ENCODE measurements around the gene CPED1.

The CPED1 gene

DNA sequence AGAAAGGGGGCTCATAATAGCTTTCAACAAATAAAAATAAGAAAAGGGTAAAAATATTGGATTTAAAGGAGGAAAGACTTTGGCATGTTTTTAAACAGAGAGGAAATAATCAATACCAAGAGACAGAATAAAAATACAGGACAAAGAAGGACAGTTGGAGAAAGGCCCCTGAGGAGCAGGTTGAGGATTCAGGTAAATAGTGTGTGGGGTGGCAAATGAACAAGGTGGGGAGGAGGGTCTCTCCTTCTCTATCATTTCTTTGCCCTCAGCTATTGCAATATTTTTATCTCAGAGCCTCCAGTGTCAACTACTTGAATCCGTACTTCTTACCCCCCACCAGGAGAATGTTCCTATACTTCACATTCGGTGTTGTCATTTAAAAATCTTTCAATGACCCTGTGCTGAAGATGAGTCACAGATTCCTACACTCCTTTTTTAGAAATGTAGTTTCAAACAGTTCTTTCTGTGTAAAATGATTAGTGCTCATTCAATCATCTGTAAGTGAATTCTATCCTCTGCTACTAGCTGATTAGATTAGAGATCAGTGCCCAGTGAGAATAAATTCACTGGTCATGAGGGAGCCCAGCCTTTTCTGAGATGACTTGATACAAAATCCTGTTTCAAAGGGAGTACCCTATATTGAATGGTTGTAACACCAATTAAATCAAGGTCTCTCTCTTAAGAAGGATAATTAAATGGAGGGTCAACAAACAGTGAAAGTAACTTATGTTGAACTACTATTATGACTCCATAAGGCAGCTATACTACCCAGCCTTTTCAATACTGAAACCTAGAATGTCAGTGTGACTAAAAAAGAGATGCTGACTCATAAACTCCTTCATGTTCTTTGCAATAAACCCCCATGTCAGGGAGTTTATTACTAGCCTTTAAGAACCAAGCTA is 289.9 kb downstream of the CPED1 start:
- no peak overlapping the region for H3K27ac ChIP-seq
- no peak for TF ChIP-seq CTCF (conservative IDR thresholded peaks at IDR 0.05)

- no peak overlapping the region for H3K27ac ChIP-seq
- no peak for TF ChIP-seq CTCF (conservative IDR thresholded peaks at IDR 0.05)
These were observed 290.6 kb downstream of the CPED1 start for GRCh38 chr7:121279060-121279620.

DNA sequence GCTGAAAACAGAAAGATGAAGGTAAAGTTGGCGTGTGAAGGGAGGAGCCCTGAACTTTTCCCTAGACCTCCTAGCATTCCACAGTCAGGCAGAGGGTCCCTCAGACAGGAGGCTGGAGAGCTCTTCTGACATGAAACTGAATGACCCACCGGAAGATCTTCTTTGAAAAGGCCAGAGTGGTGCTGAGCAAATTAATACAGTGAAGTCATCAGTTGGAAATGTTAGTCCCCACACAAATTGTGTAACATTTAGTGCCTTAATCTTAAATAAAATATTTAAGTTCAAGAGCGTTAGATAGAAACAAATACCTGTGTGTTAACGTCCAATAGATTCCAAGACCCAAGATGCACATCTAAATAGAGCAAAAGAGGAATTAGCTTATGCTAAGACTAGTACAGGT is 291.3 kb downstream of the CPED1 start:
- H3K27ac ChIP-seq: no peak overlapping the region
- no peak for TF ChIP-seq CTCF (conservative IDR thresholded peaks at IDR 0.05)

DNA sequence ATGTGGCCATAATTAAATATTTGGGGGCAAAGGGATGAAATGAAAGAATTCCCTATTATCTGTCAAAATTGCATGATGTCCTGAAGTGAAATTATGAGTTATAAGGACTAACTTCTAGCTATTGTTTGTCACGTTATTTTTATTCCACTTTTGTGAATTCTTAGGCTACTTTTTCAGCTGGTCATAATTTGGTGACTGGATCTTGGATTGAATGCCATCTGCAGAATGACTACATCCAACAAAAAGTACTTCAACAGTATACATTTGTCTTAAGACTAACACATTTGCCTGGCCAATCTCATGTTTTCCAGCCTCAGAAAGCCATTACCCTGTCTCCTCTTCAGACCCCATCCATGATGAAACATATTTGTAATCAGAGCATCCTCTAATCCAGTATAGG is 292.1 kb downstream of the CPED1 start:
- no peak for TF ChIP-seq CTCF (conservative IDR thresholded peaks at IDR 0.05)
- H3K27ac ChIP-seq: no peak overlapping the region

- H3K27ac ChIP-seq: no peak overlapping the region
- no peak for TF ChIP-seq CTCF (conservative IDR thresholded peaks at IDR 0.05)
These were observed 293.6 kb downstream of the CPED1 start for GRCh38 chr7:121282129-121282528.

- H3K27ac ChIP-seq: no peak overlapping the region
These were observed 296.7 kb downstream of the CPED1 start for GRCh38 chr7:121285066-121285667.

More at GRCh38 chr7:121285066-121285667, 296.7 kb downstream of the CPED1 start:
- TF ChIP-seq CTCF (conservative IDR thresholded peaks at IDR 0.05): no peak
